Ectodermal cell (in vitro differentiated cells): ENCODE results near the gene TRPM2.

Experiments used
- H3K27ac ChIP-seq: 2 replicates; pipeline ENCODE4 v1.7.0; 2013; ENCODE audit warnings: mild to moderate bottlenecking, low read depth, low read length; ENCODE audit not compliant: insufficient read depth, poor library complexity, severe bottlenecking
- H3K27me3 ChIP-seq: 2 replicates; pipeline ENCODE4 v1.7.0; 2013; ENCODE audit warnings: mild to moderate bottlenecking, low read length; ENCODE audit not compliant: insufficient read depth, control insufficient read depth, poor library complexity, severe bottlenecking
- H3K36me3 ChIP-seq: one replicate; pipeline ENCODE4 v1.7.0; 2013; ENCODE audit warnings: low read length; ENCODE audit not compliant: control insufficient read depth, insufficient read depth
- H3K4me1 ChIP-seq: one replicate; pipeline ENCODE4 v1.7.0; 2013; ENCODE audit warnings: low read length; ENCODE audit not compliant: control insufficient read depth, insufficient read depth
- H3K4me3 ChIP-seq: 2 replicates; pipeline ENCODE4 v1.7.0; 2013; ENCODE audit warnings: low read depth, low read length, control low read depth; ENCODE audit not compliant: insufficient read depth
- H3K9me3 ChIP-seq: 2 replicates; pipeline ENCODE4 v1.7.0; 2013; ENCODE audit warnings: mild to moderate bottlenecking, low read length, moderate library complexity; ENCODE audit not compliant: control insufficient read depth
- WGBS, 2 experiments: methylation state at CpG; one replicate each; pipeline ENCODE4 v1.1.7; 2013; ENCODE audit warnings: missing lambda C conversion rate in 2 of 2; 5-methylcytosine and 5-hydroxymethylcytosine counted together

Gene TRPM2

GRCh38 chr21:44423941-44424607 lies 70.7 kb downstream of the TRPM2 start:
- H3K4me3 ChIP-seq, result no peak overlapping the region
- 81 to 84% methylated on average over 17 of the region's 17 CpGs for WGBS, 2 experiments
- H3K27ac ChIP-seq, result no peak overlapping the region

GRCh38 chr21:44424608-44425306 lies 71.3 kb downstream of the TRPM2 start:
- Histone ChIP-seq H3K9me3 (no peaks in the 10 kb centered on the region), H3K4me3 (no peak overlapping the region), H3K27me3 (no peaks in the 10 kb centered on the region), H3K27ac (no peak overlapping the region), H3K4me1 (peaks cover 9% of the 10 kb centered on the region), H3K36me3 (no peaks in the 10 kb centered on the region)
- 87 to 88% methylated on average over 30 of the region's 30 CpGs for WGBS, 2 experiments

More at GRCh38 chr21:44423941-44424607, 70.7 kb downstream of the TRPM2 start:
- Histone ChIP-seq H3K9me3 (no peaks in the 10 kb centered on the region), H3K27me3 (no peaks in the 10 kb centered on the region), H3K4me1 (peaks cover 9% of the 10 kb centered on the region), H3K36me3 (no peaks in the 10 kb centered on the region)

GRCh38 chr21:44425307-44425894 lies 72.0 kb downstream of the TRPM2 start:
- Histone ChIP-seq H3K36me3 (no peaks in the 10 kb centered on the region), H3K27ac (no peak overlapping the region), H3K27me3 (no peaks in the 10 kb centered on the region), H3K4me1 (peaks cover 9% of the 10 kb centered on the region), H3K4me3 (no peak overlapping the region), H3K9me3 (no peaks in the 10 kb centered on the region)
- 92% methylated on average over 40 of the region's 40 CpGs for WGBS, 2 experiments

GRCh38 chr21:44425895-44426662 lies 72.7 kb downstream of the TRPM2 start:
- H3K27me3 ChIP-seq, result no peaks in the 10 kb centered on the region
- no peak overlapping the region for H3K4me3 ChIP-seq
- H3K36me3 ChIP-seq, result no peaks in the 10 kb centered on the region
- no peak overlapping the region for H3K27ac ChIP-seq
- no peaks in the 10 kb centered on the region for H3K9me3 ChIP-seq
- 93% methylated on average over 13 of the region's 13 CpGs for WGBS, 2 experiments
- peaks cover 9% of the 10 kb centered on the region for H3K4me1 ChIP-seq

- Histone ChIP-seq H3K4me3 (no peak overlapping the region), H3K27me3 (no peaks in the 10 kb centered on the region), H3K36me3 (no peaks in the 10 kb centered on the region), H3K27ac (no peak overlapping the region), H3K9me3 (no peaks in the 10 kb centered on the region), H3K4me1 (peaks cover 9% of the 10 kb centered on the region)
- WGBS, 2 experiments, result 94% methylated on average over 21 of the region's 21 CpGs
These were observed 73.3 kb downstream of the TRPM2 start for GRCh38 chr21:44426663-44427191.

GRCh38 chr21:44427241-44428120 lies 74.1 kb downstream of the TRPM2 start:
- no peak overlapping the region for H3K4me3 ChIP-seq
- H3K27ac ChIP-seq, result no peak overlapping the region
- H3K27me3 ChIP-seq, result no peaks in the 10 kb centered on the region
- peaks cover 9% of the 10 kb centered on the region for H3K4me1 ChIP-seq
- 93% methylated on average over 28 of the region's 28 CpGs for whole genome bisulfite sequencing, 2 experiments
- no peaks in the 10 kb centered on the region for H3K9me3 ChIP-seq
- no peaks in the 10 kb centered on the region for H3K36me3 ChIP-seq

- Histone ChIP-seq H3K4me3 (no peak overlapping the region), H3K4me1 (peaks cover 9% of the 10 kb centered on the region), H3K36me3 (no peaks in the 10 kb centered on the region), H3K9me3 (no peaks in the 10 kb centered on the region), H3K27me3 (no peaks in the 10 kb centered on the region), H3K27ac (no peak overlapping the region)
- WGBS, 2 experiments, result 72 to 73% methylated on average over 3 of the region's 3 CpGs
These were observed 75.0 kb downstream of the TRPM2 start for GRCh38 chr21:44428281-44428960.

GRCh38 chr21:44429894-44430293 lies 76.5 kb downstream of the TRPM2 start:
- no CpG with 5 or more reads among the region's 1 CpG for WGBS, 2 experiments

GRCh38 chr21:44431300-44431699 lies 77.9 kb downstream of the TRPM2 start:
- 85 to 89% methylated on average over 4 of the region's 4 CpGs for WGBS, 2 experiments
- no peaks in the 10 kb centered on the region for H3K27me3 ChIP-seq
- no peaks in the 10 kb centered on the region for H3K36me3 ChIP-seq
- H3K4me3 ChIP-seq, result no peak overlapping the region
- no peak overlapping the region for H3K27ac ChIP-seq
- H3K9me3 ChIP-seq, result no peaks in the 10 kb centered on the region
- H3K4me1 ChIP-seq, result no peaks in the 10 kb centered on the region

More at GRCh38 chr21:44429894-44430293, 76.5 kb downstream of the TRPM2 start:
- no peaks in the 10 kb centered on the region for H3K9me3 ChIP-seq
- no peaks in the 10 kb centered on the region for H3K27me3 ChIP-seq
- no peak overlapping the region for H3K27ac ChIP-seq
- peaks cover 3% of the 10 kb centered on the region for H3K4me1 ChIP-seq
- H3K4me3 ChIP-seq, result no peak overlapping the region
- no peaks in the 10 kb centered on the region for H3K36me3 ChIP-seq
